Muscle layer of duodenum (tissue), 2 donors: ENCODE data around the gene RPSA.
"Not testable (repeated sequence)": the region's sequence is repeated elsewhere in the genome, so short reads cannot be mapped to it uniquely, and the experiment has no call there.

Source experiments
- H3K27ac ChIP-seq: one replicate; pipeline ENCODE4 v1.7.0; 2013; ENCODE audit warnings: mild to moderate bottlenecking, low read length
- H3K27me3 ChIP-seq: one replicate; pipeline ENCODE4 v1.7.0; 2013; ENCODE audit warnings: low read depth, mild to moderate bottlenecking, control low read depth, low read length
- H3K36me3 ChIP-seq, 2 donors: one replicate each; pipeline ENCODE4 v1.7.0; 2013; ENCODE audit warnings: low read length in 2 of 2, control low read depth in 1 of 2, mild to moderate bottlenecking in 1 of 2; ENCODE audit not compliant: insufficient read depth in 2 of 2, control insufficient read depth in 1 of 2
- H3K4me1 ChIP-seq, 2 donors: one replicate each; pipeline ENCODE4 v1.7.0; 2013; ENCODE audit warnings: low read length in 2 of 2, mild to moderate bottlenecking in 2 of 2, control low read depth in 1 of 2, moderate library complexity in 1 of 2; ENCODE audit not compliant: insufficient read depth in 2 of 2, control insufficient read depth in 1 of 2
- H3K4me3 ChIP-seq, 2 donors: one replicate each; pipeline ENCODE4 v1.7.0; 2013; ENCODE audit warnings: low read length in 2 of 2, low read depth in 1 of 2, mild to moderate bottlenecking in 1 of 2
- H3K9me3 ChIP-seq, 2 donors: one replicate each; pipeline ENCODE4 v1.7.0; 2013; ENCODE audit warnings: low read length in 2 of 2, control low read depth in 1 of 2, mild to moderate bottlenecking in 1 of 2; ENCODE audit not compliant: control insufficient read depth in 1 of 2
- donor health status: healthy.

RPSA gene

GRCh38 chr3:39406368-39407258 lies at the start of gene RPSA:
TSS of gene RPSA (plus strand) at chr3:39406720. CDS start at chr3:39407654, 934 bp downstream.
- Histone ChIP-seq H3K27me3 (no peaks in the 10 kb centered on the region), H3K36me3 (peaks cover 23 to 26% of the 10 kb centered on the region in 2 donors), H3K27ac (peak within 1 kb of the TSS; percentile 21), H3K4me1 (peaks cover 8 to 26% of the 10 kb centered on the region in 2 donors), H3K4me3 (peak within 1 kb of the TSS; percentile 68 to 78), H3K9me3 (no peaks in the 10 kb centered on the region)

- Histone ChIP-seq H3K27me3 (no peaks in the 10 kb centered on the region), H3K4me1 (no peaks in the 10 kb centered on the region), H3K4me3 (no peak overlapping the region), H3K9me3 (no peaks in the 10 kb centered on the region), H3K36me3 (no peaks in the 10 kb centered on the region), H3K27ac (no peak overlapping the region)
These were observed 48.2 kb upstream of the RPSA start for GRCh38 chr3:39358333-39358732.

DNA sequence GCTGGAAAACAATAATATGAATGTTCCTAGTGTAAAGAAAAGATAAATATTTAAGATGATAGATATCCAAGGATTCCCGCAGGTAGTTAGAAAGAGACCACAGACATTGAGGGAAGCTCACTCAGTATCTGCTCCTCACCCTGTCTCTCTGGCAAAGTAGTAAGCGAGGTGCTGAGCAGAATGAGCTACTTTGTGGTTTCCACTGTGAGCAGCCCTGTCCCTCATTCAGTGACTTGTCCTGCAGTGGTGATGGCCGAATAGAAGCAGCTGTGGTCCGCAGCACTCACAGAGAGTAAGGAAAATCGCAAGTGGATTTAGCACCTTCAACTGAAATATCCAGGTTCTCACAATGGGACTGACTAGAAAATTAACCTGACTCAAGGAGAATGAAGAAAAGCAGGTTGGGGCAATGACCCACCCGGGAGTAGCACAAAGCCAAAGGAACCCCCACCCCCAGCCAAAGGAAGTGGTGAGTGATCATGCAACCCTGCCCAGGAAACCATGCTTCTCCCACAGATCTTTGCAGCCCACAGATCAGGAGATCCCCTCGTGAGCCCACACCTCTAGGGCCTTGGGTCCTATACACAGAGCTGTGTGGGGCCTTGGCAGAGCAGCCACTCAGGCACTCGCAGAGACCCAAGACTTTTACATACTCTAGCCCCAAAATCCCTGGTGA lies 45.1 kb upstream of the RPSA start:
- H3K9me3 ChIP-seq: no peaks in the 10 kb centered on the region
- no peaks in the 10 kb centered on the region for H3K4me1 ChIP-seq
- no peaks in the 10 kb centered on the region for H3K36me3 ChIP-seq
- H3K27ac ChIP-seq: no peak overlapping the region
- H3K27me3 ChIP-seq: no peaks in the 10 kb centered on the region
- no peak overlapping the region for H3K4me3 ChIP-seq

DNA sequence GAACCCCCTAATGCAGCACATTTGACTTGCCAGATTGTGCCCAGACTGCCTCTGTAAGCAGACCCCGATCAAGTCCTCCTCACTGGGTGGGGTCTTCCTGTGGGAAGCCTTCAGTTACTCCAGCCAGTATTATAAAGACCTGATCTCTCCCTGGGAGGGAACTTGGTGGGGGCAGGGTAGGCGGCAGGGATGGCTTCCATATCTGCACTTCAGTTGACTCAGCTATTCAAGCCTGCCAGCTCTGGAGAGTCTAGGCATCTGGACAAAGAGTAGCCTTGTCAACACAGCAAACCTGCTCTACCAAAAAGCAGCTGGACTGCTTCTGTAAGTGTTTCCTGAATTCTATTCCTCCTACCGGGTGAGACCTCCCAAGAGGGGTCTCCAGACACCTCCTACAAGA lies 44.3 kb upstream of the RPSA start:
- Histone ChIP-seq H3K4me1 (no peaks in the 10 kb centered on the region), H3K4me3 (no peak overlapping the region), H3K36me3 (no peaks in the 10 kb centered on the region), H3K27me3 (no peaks in the 10 kb centered on the region), H3K27ac (no peak overlapping the region), H3K9me3 (no peaks in the 10 kb centered on the region)

GRCh38 chr3:39362812-39363211 lies 43.7 kb upstream of the RPSA start:
- Histone ChIP-seq H3K4me3 (no peak overlapping the region), H3K36me3 (no peaks in the 10 kb centered on the region), H3K27ac (no peak overlapping the region), H3K27me3 (no peaks in the 10 kb centered on the region), H3K4me1 (no peaks in the 10 kb centered on the region), H3K9me3 (no peaks in the 10 kb centered on the region)

DNA sequence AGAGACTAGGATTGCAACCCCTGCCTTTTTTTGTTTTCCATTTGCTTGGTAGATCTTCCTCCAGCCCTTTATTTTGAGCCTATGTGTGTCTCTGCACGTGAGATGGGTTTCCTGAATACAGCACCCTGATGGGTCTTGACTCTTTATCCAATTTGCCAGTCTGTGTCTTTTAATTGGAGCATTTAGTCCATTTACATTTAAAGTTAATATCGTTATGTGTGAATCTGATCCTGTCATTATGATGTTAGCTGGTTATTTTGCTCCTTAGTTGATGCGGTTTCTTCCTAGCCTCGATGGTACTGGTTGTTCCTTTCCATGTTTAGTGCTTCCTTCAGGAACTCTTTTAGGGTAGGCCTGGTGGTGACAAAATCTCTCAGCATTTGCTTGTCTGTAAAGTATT lies 36.1 kb upstream of the RPSA start:
- not testable (repeated sequence) for H3K36me3 ChIP-seq, H3K27me3 ChIP-seq, H3K4me1 ChIP-seq, H3K4me3 ChIP-seq, H3K27ac ChIP-seq, H3K9me3 ChIP-seq

- H3K4me3 ChIP-seq: no peak overlapping the region
- H3K9me3 ChIP-seq: no peaks in the 10 kb centered on the region
- no peaks in the 10 kb centered on the region for H3K36me3 ChIP-seq
- no peak overlapping the region for H3K27ac ChIP-seq
- H3K4me1 ChIP-seq: no peaks in the 10 kb centered on the region
- H3K27me3 ChIP-seq: no peaks in the 10 kb centered on the region
These were observed 33.7 kb upstream of the RPSA start for GRCh38 chr3:39372833-39373232.

GRCh38 chr3:39376959-39377634 lies 29.4 kb upstream of the RPSA start:
- no peaks in the 10 kb centered on the region for H3K27me3 ChIP-seq
- no peak overlapping the region for H3K4me3 ChIP-seq
- no peaks in the 10 kb centered on the region for H3K36me3 ChIP-seq
- H3K27ac ChIP-seq: no peak overlapping the region
- no peaks in the 10 kb centered on the region for H3K4me1 ChIP-seq
- no peaks in the 10 kb centered on the region for H3K9me3 ChIP-seq

GRCh38 chr3:39378088-39378487 lies 28.4 kb upstream of the RPSA start:
- Histone ChIP-seq H3K27ac (no peak overlapping the region), H3K4me1 (no peaks in the 10 kb centered on the region), H3K4me3 (no peak overlapping the region), H3K27me3 (no peaks in the 10 kb centered on the region), H3K36me3 (no peaks in the 10 kb centered on the region), H3K9me3 (no peaks in the 10 kb centered on the region)

DNA sequence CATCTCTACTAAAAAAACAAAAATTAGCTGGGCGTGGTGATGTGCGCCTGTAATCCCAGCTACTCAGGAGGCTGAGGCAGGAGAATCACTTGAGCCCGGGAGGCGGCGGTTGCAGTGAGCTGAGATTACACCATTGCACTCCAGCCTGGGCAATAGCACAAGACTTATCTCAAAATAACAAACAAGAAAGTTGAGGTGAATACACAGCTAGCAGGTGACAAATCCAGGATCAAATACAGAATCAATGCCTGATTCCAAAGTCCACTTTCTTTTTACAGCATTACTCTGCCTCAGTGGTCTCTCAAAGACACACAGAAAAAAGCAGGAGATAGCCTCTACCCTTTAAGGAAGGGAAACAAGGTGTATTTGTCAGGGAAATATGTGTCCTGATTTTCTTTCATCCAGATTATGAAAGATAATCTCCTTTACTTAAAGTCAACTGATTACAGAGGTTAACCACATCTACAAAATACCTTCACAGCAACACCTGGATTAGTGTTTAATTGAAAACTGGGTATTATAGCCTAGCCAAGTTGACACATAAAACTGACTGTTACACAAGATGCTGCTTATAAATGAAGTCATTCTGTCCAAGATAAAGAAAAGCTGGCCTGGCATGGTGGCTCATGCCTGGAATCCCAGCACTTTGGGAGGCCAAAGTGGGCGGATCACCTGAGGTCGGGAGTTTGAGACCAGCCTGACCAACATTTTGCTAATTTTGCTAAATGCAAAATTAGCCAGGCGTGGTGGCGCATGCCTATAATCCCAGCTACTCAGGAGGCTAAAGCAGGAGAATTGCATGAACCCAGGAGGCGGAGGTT lies 27.4 kb upstream of the RPSA start:
- H3K36me3 ChIP-seq: peaks cover 0 to 7% of the 10 kb centered on the region in 2 donors
- no peaks in the 10 kb centered on the region for H3K4me1 ChIP-seq

DNA sequence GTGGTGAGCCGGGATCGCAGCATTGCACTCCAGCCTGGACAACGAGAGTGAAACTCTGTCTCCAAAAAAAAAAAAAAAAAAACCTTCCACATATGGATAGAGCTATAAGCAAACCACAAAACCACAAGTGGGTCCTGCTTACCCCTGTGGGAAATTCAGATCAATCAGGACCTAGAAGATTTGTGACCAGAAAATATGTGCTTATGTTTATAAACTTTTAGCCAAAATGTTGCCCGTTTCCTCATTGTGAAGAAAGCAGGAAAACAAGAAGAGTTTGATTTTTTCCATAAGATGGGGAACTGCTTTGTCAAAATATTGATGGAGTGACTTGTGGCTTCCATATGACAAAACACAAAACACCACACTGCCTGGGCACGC lies 26.8 kb upstream of the RPSA start:
- H3K4me1 ChIP-seq: peaks cover 0 to 5% of the 10 kb centered on the region in 2 donors
- no peaks in the 10 kb centered on the region for H3K9me3 ChIP-seq
- H3K27me3 ChIP-seq: no peaks in the 10 kb centered on the region
- H3K36me3 ChIP-seq: peaks cover 0 to 7% of the 10 kb centered on the region in 2 donors
- H3K27ac ChIP-seq: no peak overlapping the region
- H3K4me3 ChIP-seq: no peak overlapping the region

More for the DNA sequence above, 27.4 kb upstream of the RPSA start:
- H3K9me3 ChIP-seq: no peaks in the 10 kb centered on the region
- no peak overlapping the region for H3K4me3 ChIP-seq
- no peak overlapping the region for H3K27ac ChIP-seq
- H3K27me3 ChIP-seq: no peaks in the 10 kb centered on the region
